ENCODE results near the gene ECE1.
"Not testable (repeated sequence)": the region's sequence is repeated elsewhere in the genome, so short reads cannot be mapped to it uniquely, and the experiment has no call there.

ECE1 gene

DNA sequence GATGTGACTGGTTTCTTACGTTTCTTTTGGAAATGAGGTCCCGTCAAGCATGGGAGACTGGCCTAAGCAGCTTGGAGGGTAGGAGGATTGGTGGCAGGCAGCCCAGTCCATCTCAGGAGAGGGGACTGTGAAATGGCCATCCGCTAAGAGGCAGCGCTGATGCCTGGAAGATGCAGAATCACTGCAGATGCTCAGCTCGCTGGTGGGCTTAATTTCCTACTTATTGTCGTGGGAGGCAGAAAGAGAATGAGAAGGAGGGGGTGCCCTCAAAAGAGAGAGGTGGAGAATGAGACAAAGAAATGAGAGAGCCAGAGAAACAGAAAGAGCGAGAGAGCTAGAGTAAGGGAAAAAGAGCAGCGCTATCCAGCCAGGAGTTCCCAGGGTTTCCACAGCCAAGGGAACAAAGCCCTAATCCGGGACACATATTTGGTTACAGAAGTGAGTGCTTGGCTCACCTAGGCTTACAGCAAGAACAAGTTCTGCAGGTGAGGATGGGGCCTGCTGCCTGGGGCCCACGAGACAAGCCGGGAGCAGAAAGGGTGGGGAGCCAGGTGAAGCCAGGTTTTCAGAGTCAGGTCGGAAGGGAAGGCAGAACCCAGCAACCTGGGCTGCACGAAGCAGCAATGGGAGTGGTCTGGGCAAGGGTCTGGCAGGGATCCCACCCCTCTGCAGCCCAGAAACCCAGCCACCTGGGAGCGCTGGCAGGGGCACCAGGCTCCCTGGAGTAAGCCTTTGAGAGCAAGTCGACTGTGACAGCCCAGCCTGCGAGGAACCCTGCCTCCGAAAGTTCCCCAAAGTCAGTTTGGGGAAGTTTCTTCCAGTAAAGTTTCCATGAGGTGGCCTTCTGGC lies 5.8 kb downstream of the ECE1 start:
- H3K36me3 ChIP-seq (ENCODE audit: insufficient read depth, low read length), result peaks cover 6% of the 10 kb centered on the region
- no peak overlapping the region for H3K4me3 ChIP-seq (ENCODE audit: low read length)
- H3K9ac ChIP-seq (ENCODE audit: low read depth, low read length), result no peak overlapping the region
- H3K27me3 ChIP-seq (ENCODE audit: control insufficient read depth, insufficient read depth, low read length), result no peaks in the 10 kb centered on the region
- no peak overlapping the region for H3K4me2 ChIP-seq (ENCODE audit: low read length)
- H3K4me1 ChIP-seq (ENCODE audit: control insufficient read depth, insufficient read depth, low read length), result peaks cover 18% of the 10 kb centered on the region
- H3K9me3 ChIP-seq (replicated peaks; ENCODE audit: low read length), result no peaks in the 10 kb centered on the region

DNA sequence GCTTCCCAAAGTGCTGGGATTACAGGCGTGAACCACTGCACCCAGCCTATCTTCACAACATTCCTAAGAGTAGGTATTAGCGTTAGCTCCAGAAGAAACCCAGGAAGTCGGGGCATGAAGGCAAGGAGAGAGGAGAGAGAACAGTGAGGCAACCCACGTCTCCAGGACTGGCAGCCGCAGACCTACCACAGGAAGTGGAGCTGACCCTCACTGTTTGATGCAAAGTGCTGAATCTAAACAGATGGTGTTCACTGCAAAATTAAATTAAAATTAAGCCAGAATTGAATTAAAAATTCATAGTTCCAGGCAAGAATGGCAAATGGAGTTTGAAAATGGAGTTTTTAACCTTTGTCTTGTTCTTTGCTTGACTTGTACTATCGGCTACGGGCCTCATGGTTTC lies 6.7 kb downstream of the ECE1 start:
- H3K27me3 ChIP-seq (ENCODE audit: control insufficient read depth, insufficient read depth, low read length), result no peaks in the 10 kb centered on the region
- no peak overlapping the region for H3K4me2 ChIP-seq (ENCODE audit: low read length)
- no peaks in the 10 kb centered on the region for H3K9me3 ChIP-seq (replicated peaks; ENCODE audit: low read length)
- peaks cover 23% of the 10 kb centered on the region for H3K4me1 ChIP-seq (ENCODE audit: control insufficient read depth, insufficient read depth, low read length)
- H3K4me3 ChIP-seq (ENCODE audit: low read length), result no peak overlapping the region
- H3K36me3 ChIP-seq (ENCODE audit: insufficient read depth, low read length), result peaks cover 6% of the 10 kb centered on the region
- H3K9ac ChIP-seq (ENCODE audit: low read depth, low read length), result no peak overlapping the region

DNA sequence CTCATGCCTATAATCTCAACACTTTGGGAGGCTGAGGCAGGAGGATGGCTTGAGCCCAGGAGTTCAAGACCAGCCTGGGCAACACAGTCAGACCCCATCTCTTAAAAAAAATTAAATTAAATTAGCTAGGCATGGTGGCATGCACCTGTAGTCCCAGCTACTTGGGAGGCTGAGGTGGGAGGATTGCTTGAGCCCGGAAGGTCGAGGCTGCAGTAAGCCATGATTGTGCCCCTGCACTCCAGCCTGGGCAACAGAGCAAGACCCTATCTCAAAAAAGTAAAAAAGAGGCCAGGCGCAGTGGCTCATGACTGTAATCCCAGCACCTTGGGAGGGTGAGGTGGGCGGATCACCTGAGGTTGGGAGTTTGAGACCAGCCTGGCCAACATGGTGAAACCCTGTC lies 8.2 kb downstream of the ECE1 start:
- not testable (repeated sequence) for H3K9ac ChIP-seq (ENCODE audit: low read depth, low read length); H3K4me3 ChIP-seq (ENCODE audit: low read length); H3K27me3 ChIP-seq (ENCODE audit: control insufficient read depth, insufficient read depth, low read length); H3K4me2 ChIP-seq (ENCODE audit: low read length); H3K9me3 ChIP-seq (replicated peaks; ENCODE audit: low read length)
- Histone ChIP-seq H3K36me3 (ENCODE audit: insufficient read depth, low read length) (peaks cover 12% of the 10 kb centered on the region), H3K4me1 (ENCODE audit: control insufficient read depth, insufficient read depth, low read length) (peaks cover 30% of the 10 kb centered on the region)

DNA sequence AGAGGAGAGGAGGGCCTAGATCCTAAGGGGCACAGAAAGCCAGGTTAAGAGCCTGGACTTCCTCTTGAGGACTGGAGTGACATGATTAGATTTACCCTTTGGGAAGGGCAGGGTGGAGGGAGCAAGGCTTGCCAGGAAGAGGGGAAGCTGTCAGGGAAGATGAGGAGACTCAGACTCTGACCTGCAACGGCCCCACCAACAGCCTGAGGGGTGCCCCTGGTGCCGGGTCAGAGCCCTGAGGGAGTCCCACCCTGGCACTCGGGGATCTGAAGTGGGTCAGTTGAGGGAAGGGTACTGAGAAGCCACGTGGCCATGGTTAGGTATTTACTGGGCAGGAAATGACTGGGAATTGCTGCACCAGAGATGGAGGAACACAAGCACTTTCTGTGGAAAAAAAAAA lies 9.8 kb downstream of the ECE1 start:
- Histone ChIP-seq H3K4me3 (ENCODE audit: low read length) (no peak overlapping the region), H3K27me3 (ENCODE audit: control insufficient read depth, insufficient read depth, low read length) (no peaks in the 10 kb centered on the region), H3K36me3 (ENCODE audit: insufficient read depth, low read length) (peaks cover 12% of the 10 kb centered on the region), H3K9me3 (replicated peaks; ENCODE audit: low read length) (no peaks in the 10 kb centered on the region), H3K4me1 (ENCODE audit: control insufficient read depth, insufficient read depth, low read length) (peaks cover 30% of the 10 kb centered on the region), H3K9ac (ENCODE audit: low read depth, low read length) (peak overlapping the region; percentile 67), H3K4me2 (ENCODE audit: low read length) (no peak overlapping the region)

DNA sequence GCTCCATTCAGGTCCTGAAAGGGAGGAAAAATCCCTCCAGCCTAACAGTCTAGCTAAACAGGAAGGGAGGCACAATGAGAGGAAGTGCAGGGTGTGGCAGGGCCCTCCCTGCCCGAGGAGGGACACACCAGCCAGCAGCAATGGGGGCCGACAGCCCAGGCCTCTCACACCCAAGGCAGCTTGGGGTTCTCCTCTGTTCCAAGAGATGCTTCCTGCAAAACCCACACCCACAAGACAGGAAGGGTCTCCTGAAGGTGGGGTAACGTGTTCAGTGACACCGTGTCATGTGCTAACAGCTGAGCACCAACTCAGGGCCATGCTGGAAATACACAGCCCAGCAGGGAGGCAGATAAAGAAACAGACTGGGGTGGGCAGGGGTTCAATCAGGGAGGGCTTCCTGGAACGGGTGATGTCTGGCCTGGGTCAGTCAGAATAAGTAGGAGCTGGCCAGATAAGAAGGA lies 10.2 kb downstream of the ECE1 start:
- H3K4me1 ChIP-seq (ENCODE audit: control insufficient read depth, insufficient read depth, low read length), result peaks cover 30% of the 10 kb centered on the region
- peaks cover 12% of the 10 kb centered on the region for H3K36me3 ChIP-seq (ENCODE audit: insufficient read depth, low read length)
- H3K9ac ChIP-seq (ENCODE audit: low read depth, low read length), result peak overlapping the region; percentile 67
- no peaks in the 10 kb centered on the region for H3K9me3 ChIP-seq (replicated peaks; ENCODE audit: low read length)
- H3K4me2 ChIP-seq (ENCODE audit: low read length), result peak overlapping the region; percentile 51
- H3K4me3 ChIP-seq (ENCODE audit: low read length), result no peak overlapping the region
- no peaks in the 10 kb centered on the region for H3K27me3 ChIP-seq (ENCODE audit: control insufficient read depth, insufficient read depth, low read length)

DNA sequence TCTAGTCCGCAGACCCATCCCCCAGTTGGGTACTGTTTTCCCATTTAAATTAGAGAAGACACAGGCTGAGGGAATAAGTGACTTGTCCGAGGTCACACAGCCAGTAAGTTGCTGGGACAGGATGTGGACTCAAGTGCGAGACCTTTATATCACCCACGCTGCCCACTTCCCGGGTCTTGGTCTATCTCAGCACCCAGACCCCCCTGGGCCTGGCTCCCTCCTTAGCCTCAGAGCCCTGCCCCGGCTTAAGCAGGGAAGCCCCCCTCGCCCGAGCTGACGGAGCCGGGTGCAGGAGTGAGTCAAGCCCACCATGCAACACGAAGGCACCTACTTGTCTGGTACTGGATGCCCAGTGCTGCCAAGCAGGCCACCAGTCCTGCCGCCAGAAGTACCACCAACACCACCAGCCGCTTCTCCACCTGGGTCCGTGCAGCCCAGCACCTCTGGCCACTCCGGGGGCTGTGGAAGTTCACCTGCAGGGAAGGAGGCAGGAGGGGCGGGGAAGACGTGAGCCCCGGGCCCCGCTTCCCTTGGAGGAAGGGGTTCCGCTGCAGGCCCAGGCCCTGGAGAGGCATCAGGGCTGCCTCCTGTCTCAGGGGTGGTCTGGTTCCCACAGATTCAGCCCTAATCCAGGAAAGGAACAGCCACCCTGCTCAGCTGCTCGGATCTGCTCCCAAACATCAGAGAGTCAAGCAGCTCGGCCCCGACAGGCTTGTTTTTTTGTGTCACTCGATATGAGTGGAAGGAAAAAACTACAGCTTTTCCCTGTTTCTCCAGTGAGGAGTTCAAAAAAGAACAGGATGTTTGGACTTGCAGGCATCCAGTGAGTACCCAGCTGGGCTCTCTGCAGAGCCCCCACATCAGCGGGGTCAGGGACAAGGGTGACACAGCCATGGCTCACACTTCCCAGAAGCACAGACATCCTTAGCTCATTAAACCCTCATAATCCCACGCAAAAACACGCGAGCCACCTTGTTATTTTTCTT lies 11.1 kb downstream of the ECE1 start:
- peaks cover 30% of the 10 kb centered on the region for H3K4me1 ChIP-seq (ENCODE audit: control insufficient read depth, insufficient read depth, low read length)
- H3K9ac ChIP-seq (ENCODE audit: low read depth, low read length), result peak overlapping the region; percentile 67
- peaks cover 15% of the 10 kb centered on the region for H3K36me3 ChIP-seq (ENCODE audit: insufficient read depth, low read length)
- H3K27me3 ChIP-seq (ENCODE audit: control insufficient read depth, insufficient read depth, low read length), result no peaks in the 10 kb centered on the region
- H3K9me3 ChIP-seq (replicated peaks; ENCODE audit: low read length), result no peaks in the 10 kb centered on the region
- peak overlapping the region; percentile 35 for H3K4me3 ChIP-seq (ENCODE audit: low read length)
- H3K4me2 ChIP-seq (ENCODE audit: low read length), result peak overlapping the region; percentile 51

DNA sequence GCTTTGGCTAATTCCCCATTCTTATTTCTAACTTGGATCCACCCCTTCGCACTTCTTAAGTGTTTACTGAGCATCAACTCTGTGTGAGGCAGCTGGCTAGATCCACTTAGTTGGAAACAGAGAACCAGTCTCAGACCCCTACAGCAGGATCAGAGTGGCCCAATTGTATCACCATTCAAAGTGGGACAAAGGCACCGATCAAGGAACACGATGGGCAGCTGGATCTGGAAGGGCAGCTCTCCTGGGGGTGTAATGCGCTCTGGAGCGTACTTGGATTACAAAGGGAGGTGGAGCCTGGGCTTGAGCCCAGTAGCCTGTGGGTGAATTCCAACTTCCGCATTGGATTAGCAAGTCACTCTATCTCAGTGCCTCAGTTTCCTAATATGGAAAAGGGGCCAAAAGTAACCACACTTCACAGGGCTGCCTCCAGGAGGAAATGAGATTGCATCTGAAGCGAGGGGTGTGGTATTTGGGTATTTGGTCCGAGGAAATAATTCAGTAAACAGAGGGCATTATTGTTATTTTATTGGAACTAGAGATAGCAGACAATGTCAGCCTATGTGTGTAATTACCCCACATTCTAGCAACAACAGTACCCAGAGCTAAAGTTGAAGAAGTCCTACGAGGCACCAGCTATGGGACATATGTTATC lies 11.9 kb downstream of the ECE1 start:
- H3K9me3 ChIP-seq (replicated peaks; ENCODE audit: low read length), result no peaks in the 10 kb centered on the region
- peaks cover 9% of the 10 kb centered on the region for H3K36me3 ChIP-seq (ENCODE audit: insufficient read depth, low read length)
- no peak overlapping the region for H3K9ac ChIP-seq (ENCODE audit: low read depth, low read length)
- peaks cover 30% of the 10 kb centered on the region for H3K4me1 ChIP-seq (ENCODE audit: control insufficient read depth, insufficient read depth, low read length)
- H3K27me3 ChIP-seq (ENCODE audit: control insufficient read depth, insufficient read depth, low read length), result no peaks in the 10 kb centered on the region
- H3K4me3 ChIP-seq (ENCODE audit: low read length), result no peak overlapping the region
- peak overlapping the region; percentile 41 for H3K4me2 ChIP-seq (ENCODE audit: low read length)

DNA sequence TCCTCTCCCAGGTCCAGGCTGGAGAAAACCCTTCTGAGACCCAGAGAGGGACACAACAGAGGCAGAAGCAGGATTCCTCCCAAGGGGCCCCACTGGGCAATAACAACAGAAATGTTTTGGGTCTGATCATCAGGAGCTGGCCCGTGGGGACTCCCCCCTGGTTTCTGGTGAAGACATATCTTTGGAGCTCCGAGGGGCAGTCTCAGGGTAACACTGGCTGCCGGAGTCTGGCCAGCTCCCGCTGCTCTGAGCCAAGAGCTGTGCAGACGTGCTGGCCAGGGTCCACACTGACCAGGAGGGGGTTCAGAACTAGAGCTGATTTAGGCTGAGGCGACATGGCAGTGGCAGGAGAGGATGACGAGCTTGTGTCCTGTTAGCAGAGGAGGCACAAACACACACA lies 13.1 kb downstream of the ECE1 start:
- no peak overlapping the region for H3K9ac ChIP-seq (ENCODE audit: low read depth, low read length)
- H3K27me3 ChIP-seq (ENCODE audit: control insufficient read depth, insufficient read depth, low read length), result no peaks in the 10 kb centered on the region
- H3K4me1 ChIP-seq (ENCODE audit: control insufficient read depth, insufficient read depth, low read length), result peaks cover 30% of the 10 kb centered on the region
- H3K4me3 ChIP-seq (ENCODE audit: low read length), result no peak overlapping the region
- H3K9me3 ChIP-seq (replicated peaks; ENCODE audit: low read length), result no peaks in the 10 kb centered on the region
- H3K36me3 ChIP-seq (ENCODE audit: insufficient read depth, low read length), result peaks cover 15% of the 10 kb centered on the region
- H3K4me2 ChIP-seq (ENCODE audit: low read length), result no peak overlapping the region

DNA sequence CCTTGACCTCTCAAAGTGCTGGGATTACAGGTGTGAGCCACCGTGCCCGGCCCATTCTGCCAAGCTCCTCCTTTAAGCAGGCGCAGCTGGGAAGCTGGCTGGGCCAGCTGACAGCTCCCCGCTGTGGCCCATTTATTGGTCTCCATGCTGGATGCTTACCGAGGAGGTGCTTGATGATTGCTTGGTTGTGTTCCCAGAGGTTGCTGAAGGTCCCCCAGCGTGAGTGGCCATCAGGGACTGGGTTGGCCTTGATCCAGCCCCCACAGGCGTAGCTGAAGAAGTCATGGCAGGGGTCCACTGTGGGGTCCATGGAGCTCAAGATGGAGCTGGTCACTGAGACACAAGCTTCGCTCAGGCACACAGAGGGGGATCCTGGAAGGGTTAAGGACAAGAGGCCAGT lies 17.7 kb downstream of the ECE1 start:
- H3K4me3 ChIP-seq (ENCODE audit: low read length), result no peak overlapping the region
- no peaks in the 10 kb centered on the region for H3K9me3 ChIP-seq (replicated peaks; ENCODE audit: low read length)
- peaks cover 51% of the 10 kb centered on the region for H3K36me3 ChIP-seq (ENCODE audit: insufficient read depth, low read length)
- H3K9ac ChIP-seq (ENCODE audit: low read depth, low read length), result no peak overlapping the region
- H3K4me1 ChIP-seq (ENCODE audit: control insufficient read depth, insufficient read depth, low read length), result peaks cover 5% of the 10 kb centered on the region
- no peak overlapping the region for H3K4me2 ChIP-seq (ENCODE audit: low read length)
- no peaks in the 10 kb centered on the region for H3K27me3 ChIP-seq (ENCODE audit: control insufficient read depth, insufficient read depth, low read length)

DNA sequence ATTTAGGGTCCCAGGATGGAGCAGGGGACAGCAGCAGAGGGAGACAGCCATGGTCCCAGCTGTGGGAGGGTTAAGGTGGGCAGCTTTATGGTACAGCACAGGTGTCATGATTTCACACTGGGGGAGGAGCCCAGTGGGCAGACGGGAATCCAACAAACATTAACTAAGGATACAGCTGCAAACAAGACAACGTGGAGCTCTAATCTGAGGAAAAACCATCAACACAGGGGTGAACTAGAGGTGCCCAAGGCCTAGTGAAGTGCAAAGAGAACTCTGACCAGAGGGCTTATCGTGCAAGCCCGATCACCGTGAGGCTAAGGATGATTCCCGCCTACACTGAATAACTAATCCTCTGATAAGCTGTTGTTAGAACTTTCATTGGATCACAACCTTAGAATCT lies 18.7 kb downstream of the ECE1 start:
- no peaks in the 10 kb centered on the region for H3K27me3 ChIP-seq (ENCODE audit: control insufficient read depth, insufficient read depth, low read length)
- H3K4me3 ChIP-seq (ENCODE audit: low read length), result no peak overlapping the region
- H3K4me2 ChIP-seq (ENCODE audit: low read length), result no peak overlapping the region
- no peaks in the 10 kb centered on the region for H3K9me3 ChIP-seq (replicated peaks; ENCODE audit: low read length)
- H3K9ac ChIP-seq (ENCODE audit: low read depth, low read length), result no peak overlapping the region
- H3K36me3 ChIP-seq (ENCODE audit: insufficient read depth, low read length), result peaks cover 58% of the 10 kb centered on the region
- H3K4me1 ChIP-seq (ENCODE audit: control insufficient read depth, insufficient read depth, low read length), result peaks cover 5% of the 10 kb centered on the region

DNA sequence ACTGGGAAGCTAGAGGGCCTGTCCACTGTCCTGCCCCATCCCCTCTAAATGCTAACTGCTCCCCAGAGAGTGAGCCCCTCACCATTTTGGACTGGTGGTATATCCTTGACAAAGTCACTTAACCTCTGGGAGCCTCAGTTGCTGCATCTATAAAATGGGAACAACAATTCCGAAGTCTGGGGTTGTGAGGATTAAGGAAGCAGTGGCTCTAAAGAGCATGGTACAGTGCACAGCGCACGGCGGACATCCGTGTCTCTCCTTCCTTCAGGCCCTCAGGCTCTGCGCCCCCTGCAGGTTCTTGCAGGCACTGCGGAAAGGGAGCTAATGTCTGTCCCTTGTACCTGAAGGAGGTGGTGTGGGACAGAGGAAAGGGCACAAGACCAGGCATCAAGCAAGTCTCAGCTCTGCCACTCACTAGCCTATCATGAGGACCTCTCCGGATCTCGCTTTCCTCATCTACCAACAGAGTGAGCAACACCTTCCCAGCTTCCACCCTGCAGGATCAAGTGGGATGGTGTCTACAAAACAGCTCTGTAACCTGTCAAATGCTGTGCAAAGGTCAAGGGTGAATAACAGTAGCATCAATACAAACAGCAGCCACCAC lies 20.1 kb downstream of the ECE1 start:
- Histone ChIP-seq H3K4me3 (ENCODE audit: low read length) (no peak overlapping the region), H3K4me1 (ENCODE audit: control insufficient read depth, insufficient read depth, low read length) (peaks cover 5% of the 10 kb centered on the region), H3K4me2 (ENCODE audit: low read length) (no peak overlapping the region), H3K9ac (ENCODE audit: low read depth, low read length) (no peak overlapping the region), H3K9me3 (replicated peaks; ENCODE audit: low read length) (no peaks in the 10 kb centered on the region), H3K27me3 (ENCODE audit: control insufficient read depth, insufficient read depth, low read length) (no peaks in the 10 kb centered on the region), H3K36me3 (ENCODE audit: insufficient read depth, low read length) (peaks cover 62% of the 10 kb centered on the region)
